ENCODE data around the gene CLEC10A.

GRCh38 chr17:7107795-7108559, 27.9 kb upstream of the CLEC10A start:
- TF ChIP-seq CTCF (IDR thresholded peaks at IDR 0.05) (no peak), POLR2A (IDR thresholded peaks at IDR 0.05) (no peak)
